ENCODE results near the gene CARHSP1.
"Not testable (repeated sequence)": the region's sequence is repeated elsewhere in the genome, so short reads cannot be mapped to it uniquely, and the experiment has no call there.

CARHSP1 gene

GRCh38 chr16:8819411-8820034 is 49.3 kb downstream of the CARHSP1 start:
- DNase-seq, result no peak

DNA sequence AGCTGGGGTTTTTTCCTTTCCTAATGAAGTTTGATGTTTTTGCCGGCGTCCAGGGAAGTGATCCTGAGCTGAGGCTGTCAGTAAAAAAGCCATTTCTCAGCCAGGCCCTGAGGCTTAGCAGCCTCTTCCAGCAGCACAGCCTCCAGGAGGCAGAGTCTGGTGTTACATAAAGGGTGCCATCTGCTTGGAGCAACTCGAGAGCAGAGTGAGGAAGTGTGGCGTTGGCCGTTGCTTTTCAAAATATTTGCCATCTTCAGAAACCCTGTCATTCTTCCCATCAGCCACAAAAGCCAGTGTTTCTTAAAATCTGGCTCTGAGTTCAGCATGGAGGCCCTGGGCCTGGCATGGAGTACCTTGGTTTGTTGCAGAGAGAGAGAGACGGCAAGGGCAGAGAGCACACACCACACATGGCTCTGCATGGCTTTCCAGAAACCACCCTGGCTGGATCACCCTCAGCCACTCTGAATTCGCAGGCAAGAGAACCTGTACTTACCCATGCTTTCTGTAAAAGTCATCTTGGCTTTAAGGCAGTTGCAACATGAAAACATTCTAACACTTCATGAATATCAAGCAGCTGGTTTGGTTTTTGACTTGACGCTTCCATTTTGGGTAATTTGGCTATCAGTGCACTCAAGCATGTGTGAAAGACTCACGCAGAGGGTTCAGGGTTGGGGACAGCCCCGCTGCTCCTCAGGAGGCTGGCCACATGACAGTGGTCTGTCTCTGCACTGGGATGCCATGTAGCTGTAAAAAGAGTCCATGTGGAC is 50.1 kb downstream of the CARHSP1 start:
- DNase-seq, result no peak

GRCh38 chr16:8816967-8817655 is 51.7 kb downstream of the CARHSP1 start:
- no peak for DNase-seq

DNA sequence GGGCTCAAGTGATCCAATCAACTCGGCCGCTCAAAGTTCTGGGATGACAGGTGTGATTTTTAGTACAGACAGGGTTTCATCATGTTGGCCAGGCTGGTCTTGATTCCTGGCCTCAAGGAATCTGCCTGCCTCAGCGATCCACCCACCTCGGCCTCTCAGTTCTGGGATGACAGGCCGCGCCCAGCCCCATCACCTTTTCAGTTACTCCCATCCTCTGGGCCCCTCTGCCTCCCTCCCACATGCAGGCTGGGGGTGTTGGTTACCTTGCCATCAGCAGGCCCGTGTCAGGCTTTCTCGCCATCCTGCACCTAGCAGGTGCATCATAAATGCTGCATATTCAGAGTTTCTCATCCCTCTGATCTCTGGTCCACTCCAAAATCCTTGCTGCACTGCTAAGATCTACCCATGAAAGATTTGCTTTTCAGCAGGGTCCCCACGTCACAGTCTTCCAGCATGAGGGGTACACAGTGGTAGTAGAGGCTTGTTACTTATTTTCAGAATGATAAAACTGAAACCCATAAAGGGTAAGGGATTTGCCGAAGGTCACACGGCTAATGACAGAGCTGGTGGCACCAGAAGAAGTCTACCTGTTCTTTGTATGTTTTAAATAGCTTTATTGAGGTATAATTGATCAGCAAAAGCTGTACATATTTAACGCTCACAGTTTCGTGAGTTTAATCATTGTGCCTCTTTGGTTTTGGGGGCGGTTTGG is 54.6 kb downstream of the CARHSP1 start:
- DNase-seq, result no peak

DNA sequence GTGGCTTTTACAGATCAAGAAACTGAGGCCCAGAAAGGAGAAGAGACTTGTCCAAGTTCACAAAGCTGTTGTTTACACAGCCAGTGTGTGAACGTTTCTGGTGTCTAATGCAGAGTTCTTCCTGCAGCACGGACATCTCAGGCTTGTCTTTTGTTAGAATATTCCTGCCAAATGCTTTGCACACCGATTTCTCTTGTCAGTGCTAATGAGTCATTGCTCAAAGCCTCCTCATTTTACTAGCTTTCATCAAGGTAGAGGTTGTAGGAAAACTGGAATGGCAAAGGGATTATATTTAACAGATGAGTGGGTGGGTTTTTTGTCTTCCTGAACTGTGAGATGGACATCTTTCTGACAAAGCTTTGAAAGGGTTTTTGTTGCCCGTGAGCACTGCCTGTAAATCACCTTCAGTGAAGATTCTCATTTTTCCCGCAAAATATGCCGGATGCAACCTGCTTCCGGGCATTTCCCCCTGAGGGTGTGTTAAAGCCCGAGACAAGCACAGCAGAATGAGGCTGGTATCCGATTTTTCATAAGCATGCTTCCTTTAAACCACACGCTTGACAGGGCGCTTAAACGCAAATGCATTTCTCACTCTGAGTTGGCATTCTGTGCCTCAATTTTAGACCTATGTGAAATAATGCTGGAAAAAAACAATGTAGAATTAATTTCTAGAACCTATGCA is 56.5 kb downstream of the CARHSP1 start:
- DNase-seq, result no peak

GRCh38 chr16:8808613-8809353 is 60.0 kb downstream of the CARHSP1 start:
- no peak for DNase-seq

GRCh38 chr16:8808009-8808408 is 60.8 kb downstream of the CARHSP1 start:
- DNase-seq, result no peak

GRCh38 chr16:8807189-8807588 is 61.6 kb downstream of the CARHSP1 start:
- no peak for DNase-seq

- no peak for DNase-seq
Measured at GRCh38 chr16:8806272-8806983, 62.4 kb downstream of the CARHSP1 start.

- no peak for DNase-seq
Measured at GRCh38 chr16:8804313-8804712, 64.5 kb downstream of the CARHSP1 start.

- not testable (repeated sequence) for DNase-seq
Measured at GRCh38 chr16:8803733-8804132, 65.1 kb downstream of the CARHSP1 start.

Measured in NCI-H69 (cell line).